HG03196 (cell line): ENCODE measurements around the gene EWSR1.
"Not testable (repeated sequence)": the region's sequence is repeated elsewhere in the genome, so short reads cannot be mapped to it uniquely, and the experiment has no call there.

Source experiments
- ATAC-seq: cut with Tn5 transposase; IDR thresholded peaks from one replicate; pipeline ENCODE4 v1.9.1; 2021; ENCODE audit not compliant: unreplicated experiment

The EWSR1 gene, protein sequence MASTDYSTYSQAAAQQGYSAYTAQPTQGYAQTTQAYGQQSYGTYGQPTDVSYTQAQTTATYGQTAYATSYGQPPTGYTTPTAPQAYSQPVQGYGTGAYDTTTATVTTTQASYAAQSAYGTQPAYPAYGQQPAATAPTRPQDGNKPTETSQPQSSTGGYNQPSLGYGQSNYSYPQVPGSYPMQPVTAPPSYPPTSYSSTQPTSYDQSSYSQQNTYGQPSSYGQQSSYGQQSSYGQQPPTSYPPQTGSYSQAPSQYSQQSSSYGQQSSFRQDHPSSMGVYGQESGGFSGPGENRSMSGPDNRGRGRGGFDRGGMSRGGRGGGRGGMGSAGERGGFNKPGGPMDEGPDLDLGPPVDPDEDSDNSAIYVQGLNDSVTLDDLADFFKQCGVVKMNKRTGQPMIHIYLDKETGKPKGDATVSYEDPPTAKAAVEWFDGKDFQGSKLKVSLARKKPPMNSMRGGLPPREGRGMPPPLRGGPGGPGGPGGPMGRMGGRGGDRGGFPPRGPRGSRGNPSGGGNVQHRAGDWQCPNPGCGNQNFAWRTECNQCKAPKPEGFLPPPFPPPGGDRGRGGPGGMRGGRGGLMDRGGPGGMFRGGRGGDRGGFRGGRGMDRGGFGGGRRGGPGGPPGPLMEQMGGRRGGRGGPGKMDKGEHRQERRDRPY

DNA sequence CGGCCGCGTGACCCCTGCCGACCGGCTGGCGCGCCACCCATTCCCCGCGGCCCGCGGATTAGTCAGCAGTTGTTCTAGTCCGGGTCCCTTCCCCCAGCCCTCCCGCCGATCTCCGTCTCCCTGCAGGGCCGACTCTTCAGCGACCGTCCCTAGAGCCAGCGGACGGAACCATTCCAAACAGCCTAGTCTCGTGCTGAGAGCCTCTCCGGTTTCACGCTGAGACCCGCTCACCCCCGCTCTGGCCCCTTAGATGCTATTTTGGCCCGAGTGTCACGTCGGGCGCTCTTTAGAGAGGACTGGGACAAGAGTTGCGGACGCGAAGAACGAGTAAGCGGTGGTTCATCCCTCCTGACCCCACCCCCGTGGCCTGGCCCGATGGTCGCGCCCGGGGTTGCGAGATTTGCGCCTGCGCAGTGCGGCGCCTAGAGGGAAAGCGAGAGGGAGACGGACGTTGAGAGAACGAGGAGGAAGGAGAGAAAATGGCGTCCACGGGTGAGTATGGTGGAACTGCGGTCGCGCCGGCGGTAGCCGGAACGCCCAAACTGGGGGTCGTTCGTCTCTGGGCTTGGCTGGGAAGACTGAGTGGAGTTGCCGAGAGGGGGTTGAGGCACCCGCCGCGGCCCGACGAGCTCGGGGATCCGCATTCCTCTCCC is at the start of gene EWSR1, which contains the start of gene RHBDD3:
TSS of gene EWSR1 (plus strand) at position 411 of the 653 bp plus-strand sequence. CDS start at position 480, 69 bp downstream.
TSS of gene RHBDD3 (minus strand) at position 124 of the 653 bp plus-strand sequence. CDS start 2,355 bp downstream, outside the sequence.
- peak; percentile 76 for ATAC-seq

DNA sequence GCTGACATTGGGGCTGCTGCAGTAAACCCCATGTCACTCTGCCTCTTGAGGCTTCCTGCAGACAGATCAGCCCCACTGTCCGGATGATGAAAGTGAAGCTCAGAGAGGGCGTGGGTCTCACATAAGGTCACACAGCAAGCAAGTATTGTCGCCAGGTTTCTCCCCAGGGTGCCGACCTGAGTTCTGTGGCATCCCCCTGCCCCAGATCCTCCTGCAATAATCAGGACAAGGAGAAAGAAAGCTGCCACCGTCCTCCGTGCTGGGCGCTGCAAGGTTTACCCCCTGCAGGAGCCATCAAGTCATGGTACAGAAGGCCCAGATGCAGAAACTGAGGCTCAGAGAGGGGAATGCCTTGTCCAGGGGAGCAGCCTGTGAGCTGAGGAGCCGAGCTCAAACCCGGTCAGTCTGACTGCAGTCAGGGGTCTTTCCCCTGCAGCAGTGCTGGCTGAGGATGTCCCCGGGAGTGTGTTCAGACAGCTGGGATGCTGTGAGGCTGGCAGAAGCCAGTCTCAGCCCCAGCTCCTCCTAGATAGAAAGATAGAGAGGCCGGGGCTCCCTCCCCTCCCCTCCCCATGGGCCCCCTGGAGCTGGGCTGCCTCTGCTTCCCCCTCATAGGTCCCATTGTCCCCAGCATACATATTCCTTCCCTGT is 49.2 kb upstream of the EWSR1 start:
- no peak for ATAC-seq

DNA sequence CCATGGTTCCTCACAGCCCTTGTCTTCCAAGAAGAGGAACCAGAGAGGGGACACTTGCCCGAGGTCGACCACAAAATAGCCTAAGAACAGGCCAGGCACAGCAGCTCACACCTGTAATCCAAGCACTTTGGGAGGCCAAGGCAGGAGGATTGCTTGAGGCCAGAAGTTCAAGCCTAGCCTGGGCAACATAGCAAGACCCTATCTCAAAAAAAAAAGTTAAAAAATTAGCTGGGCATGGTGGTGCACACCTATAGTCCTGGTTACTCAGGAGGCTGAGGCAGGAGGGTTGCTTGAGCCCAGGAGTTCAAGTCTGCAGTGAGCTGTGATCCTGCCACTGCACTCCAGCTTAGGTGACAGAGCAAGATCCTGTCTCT is 48.7 kb upstream of the EWSR1 start:
- not testable (repeated sequence) for ATAC-seq

DNA sequence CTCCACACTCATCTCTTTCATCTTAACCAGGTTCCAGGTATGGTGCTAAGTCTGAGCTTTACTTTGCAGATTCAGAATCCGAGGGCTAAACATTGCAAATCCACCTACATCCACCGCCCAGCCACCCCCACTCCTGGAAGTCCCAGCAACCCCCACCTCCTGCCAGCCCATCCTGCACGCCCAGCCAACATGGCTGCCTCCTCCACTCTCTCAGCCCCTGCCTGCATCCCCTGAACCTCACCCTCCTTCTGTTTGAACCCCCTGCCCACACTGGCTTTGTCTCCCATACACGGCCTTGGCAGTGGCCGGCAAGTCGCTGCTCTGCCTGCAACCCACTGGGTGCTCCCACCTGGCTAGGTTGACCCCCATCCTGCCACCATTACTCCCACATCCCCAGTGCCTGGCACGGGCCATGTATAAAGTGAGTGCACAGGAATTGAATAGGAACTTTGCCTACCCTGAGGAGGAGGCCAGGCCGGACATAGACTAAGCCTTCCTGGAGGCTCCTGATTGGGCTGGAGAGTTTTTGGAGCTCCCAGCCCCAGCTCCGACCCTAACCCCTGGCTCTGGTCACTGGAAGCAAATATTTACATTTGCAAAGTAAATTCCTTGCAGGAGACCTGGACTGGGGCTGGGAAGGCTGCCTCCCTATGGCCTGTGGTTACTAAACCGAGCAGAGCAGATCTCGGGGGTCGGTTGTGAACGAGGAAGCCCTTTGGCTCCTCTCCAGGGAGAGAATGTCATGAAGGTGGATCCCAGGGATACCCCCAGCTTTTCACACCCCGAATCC is 48.0 kb upstream of the EWSR1 start:
- ATAC-seq, result no peak

DNA sequence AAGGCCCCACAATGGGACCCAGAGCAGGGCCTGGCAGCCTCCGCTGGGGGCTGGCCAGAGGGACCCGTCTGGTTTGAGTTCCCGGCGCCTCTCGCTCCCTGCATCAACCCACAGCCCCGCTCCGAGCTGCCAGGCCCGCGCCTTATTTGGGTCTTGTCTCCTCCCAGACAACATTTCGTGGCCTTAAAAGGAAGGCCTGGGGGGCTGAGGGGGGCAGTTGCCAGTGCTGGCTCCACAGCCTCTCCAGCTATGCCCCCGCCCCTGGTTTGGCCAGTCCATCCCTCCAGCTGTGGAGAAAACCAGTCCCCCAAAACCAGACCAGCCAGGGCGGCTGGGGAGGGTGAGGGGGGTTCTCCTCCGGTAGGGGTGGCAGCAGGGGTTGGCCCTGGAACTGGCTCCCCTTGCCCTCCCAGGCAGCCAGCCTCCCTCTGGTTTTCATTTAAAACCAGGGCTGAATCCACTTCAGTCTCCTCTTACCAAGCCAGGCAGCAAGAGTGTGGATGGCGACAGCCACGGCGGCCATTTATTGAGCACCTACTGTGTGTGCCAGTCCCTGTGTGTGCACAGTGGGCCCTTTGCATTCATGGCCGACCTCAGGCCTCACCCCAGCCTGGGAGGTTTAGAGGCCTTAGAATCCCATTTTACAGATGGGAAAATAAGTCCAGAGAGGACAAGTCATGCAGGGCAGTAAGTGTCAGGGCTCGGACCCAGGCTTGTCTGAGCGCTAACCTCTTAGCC is 43.8 kb upstream of the EWSR1 start:
- ATAC-seq, result no peak

DNA sequence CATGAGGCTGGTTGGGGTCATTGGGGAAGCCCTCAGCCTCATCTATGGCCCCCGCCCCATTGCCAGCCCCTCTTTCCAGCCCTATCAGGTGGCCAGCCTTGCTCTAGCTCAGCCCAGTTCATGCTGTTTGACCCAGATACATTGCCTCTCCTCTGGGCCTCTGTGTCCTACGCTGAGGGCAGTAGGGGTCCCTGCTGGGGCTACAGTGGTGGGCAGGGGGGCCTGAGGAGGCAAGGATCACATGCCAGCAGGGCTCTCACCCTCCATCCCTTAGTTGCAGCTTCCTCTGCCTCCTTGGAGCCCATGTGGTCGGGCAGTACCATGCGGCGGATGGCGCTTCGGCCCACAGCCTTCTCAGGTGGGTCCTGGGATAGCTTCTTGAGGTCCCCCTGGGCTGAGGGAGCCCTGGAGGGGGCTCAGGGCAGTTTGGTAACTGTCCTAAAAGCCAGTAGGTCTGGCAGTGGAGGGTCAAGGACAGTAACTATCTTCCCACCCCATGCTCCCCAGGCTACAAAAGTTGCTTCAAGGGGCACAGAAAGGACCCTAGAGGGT is 43.1 kb upstream of the EWSR1 start:
- ATAC-seq, result no peak

DNA sequence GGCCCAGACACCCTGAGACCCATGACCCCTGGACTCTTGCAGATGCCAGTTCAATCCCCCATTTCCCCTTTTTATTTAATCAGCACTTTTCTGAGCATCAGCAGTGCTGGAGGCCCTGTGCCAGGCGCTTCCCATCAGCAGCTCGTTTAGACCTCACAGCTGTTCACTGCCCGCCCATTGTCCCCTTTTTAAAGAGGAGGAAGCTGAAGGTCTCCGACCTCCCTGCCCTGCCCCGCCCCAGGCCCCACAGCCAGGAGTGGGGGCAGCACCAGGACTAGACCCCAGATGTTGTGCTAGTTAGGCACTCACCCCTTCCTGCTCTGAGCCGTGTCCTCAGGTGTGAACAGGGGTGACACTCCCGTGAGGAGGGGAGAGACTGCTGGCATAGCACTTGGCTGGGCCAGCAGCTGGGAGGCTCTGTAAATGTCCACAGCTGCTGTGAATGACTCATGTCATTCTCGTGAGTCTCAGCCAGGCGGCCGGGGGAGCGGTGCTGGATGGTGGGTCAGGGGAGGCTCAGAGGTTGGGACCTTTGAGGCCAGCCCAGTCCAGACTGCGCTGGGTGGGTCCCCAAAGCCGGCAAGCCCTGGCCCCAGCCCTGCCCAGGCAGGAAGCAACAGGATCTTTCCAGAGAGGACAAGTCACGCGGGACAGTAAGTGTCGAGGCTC is 42.5 kb upstream of the EWSR1 start:
- no peak for ATAC-seq

DNA sequence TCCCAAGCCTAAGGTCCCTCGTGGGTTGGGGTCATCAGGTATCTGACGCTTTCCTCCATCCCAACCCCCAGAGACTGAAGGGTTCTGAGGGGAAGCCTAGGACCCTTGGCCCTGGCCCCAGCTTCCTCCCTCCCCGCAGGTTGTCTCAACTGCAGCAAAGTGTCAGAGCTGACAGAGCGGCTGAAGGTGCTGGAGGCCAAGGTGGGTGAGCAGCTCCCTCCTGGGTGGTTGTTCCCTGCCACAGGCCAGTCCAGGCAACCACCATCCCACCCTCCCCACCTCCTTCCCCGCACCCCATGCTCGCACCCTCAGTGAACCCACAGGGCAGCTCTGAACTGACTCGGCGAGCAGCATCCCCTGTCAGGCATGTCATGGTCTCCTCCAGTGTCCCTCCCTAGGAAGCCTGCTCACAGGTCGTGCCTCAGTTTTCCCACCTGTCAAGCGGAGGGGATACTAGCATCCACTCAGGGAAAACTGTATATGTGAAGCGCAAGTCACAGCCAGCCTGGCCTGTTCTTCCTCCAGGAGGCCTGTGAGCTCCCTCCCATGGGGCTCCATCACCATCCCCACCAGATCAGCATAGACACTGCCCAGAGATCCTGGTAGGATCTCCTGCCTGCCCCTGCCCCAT is 41.6 kb upstream of the EWSR1 start:
- ATAC-seq, result no peak

DNA sequence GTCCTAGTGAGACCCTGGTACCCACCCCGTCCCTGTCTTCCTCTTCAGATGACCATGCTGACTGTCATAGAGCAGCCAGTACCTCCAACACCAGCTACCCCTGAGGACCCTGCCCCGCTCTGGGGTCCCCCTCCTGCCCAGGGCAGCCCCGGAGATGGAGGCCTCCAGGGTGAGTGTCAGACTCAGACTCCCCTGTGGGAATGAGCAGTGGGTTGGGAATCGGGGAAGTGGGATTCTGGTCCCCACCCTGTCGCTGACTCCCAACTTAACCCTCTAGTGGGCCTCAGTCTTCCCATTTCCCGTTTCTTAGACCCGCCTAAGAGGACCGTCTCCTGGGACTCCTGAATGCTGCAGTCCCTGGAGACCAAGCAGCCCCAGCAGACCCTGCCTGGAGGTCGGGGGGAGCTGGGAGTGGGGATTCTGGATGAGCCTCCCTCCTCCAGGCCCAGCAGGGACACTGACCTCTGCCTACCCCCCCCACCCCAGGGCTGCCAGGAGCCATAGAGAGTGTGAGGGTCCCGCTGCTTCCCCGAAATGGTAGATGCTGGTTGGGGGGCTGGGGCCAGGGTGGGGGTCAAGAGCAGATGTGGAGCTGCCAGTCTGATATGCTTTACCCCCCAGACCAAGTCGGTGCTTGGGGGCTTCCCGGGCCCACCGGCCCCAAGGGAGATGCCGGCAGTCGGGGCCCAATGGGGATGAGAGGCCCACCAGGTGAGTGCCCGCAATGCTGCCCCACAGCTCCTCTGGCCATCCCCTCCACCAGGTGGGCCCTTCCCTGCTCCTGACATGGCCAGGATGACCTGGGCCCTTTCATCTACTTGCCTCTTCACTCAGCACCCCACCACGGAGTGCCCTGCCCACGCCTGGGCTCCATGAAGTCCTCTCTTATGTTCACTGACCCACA is 36.8 kb upstream of the EWSR1 start:
- ATAC-seq, result no peak

DNA sequence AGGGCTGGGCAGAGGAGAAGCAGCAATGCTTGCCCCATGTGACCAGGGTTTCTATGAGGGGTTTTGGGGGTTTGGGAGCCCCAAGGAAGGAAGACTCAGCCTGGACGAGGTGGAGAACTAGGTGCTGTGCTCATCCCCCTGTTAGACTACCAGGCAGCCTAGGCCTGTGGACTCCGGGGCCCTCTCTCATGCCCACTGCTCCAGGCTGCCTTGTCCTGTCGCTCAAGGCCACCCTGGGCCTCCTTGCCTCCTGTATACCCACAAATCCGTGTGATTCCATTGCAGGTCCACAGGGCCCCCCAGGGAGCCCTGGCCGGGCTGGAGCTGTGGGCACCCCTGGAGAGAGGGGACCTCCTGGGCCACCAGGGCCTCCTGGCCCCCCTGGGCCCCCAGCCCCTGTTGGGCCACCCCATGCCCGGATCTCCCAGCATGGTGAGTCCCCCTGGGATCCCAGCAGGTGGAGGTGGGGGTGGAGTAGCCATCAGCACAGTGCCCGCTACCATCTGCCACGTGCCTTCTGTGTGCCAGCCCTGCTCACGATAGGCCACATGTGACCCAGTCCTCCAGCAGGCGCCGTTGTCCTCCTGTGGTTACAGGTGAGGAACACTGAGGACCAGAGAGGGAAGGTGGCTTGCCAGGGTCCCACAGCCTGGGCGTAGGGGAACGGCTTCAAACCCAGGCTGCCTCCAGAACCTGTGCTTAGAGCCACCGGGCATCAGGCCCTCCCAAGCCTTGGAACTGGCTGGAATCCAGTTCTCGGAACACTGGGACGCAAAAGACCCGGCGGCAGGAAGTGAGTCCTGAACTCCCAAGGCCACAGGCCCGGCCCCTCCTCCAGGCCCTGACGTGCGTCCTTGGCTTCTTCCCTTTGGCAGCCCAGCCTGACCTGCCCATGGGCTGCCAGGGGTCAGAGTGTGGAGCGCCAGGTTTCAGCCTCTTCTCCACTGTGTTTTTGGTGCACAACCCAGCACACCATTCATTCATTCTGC is 35.8 kb upstream of the EWSR1 start:
- ATAC-seq, result no peak

DNA sequence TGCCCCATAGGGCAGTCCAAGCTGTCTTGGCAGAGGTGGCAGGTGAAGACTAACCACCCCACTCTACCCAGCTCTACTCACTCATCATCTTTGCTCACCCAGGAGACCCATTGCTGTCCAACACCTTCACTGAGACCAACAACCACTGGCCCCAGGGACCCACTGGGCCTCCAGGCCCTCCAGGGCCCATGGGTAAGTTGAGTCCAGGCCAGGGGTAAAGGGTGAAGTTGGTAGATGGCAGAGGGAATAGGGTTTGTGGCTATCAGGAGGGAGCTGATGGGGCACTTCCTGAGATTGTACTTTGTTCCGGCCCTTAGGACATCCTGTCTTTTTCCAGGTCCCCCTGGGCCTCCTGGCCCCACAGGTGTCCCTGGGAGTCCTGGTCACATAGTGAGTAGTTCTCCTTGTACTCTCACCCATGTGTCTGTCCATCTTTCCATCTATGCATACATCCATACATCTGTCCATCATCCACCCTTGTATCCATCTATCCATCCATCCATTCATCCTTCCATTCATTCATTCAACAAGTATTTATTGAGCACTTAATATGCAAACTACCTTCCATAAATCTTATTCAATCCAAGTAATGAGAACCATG is 34.7 kb upstream of the EWSR1 start:
- no peak for ATAC-seq

DNA sequence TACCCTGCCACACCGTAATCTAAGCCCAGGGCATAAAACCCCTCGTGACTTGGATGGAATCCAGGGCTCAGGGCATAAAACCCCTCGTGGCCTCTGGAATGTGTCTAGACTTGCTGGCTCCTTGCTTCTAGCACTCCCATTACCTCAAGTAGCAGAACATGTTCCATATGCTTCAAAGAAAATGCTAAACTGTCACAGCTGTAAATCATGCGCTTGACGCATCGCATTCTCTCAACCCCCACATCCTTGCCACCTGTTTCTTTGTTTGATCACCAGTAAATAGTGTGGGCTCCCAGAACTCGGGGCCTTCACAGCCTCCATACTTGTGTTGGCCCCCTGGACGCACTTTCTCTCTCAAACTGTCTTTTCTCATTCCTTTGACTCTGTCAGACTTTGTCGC is 27.6 kb upstream of the EWSR1 start:
- ATAC-seq, result not testable (repeated sequence)

DNA sequence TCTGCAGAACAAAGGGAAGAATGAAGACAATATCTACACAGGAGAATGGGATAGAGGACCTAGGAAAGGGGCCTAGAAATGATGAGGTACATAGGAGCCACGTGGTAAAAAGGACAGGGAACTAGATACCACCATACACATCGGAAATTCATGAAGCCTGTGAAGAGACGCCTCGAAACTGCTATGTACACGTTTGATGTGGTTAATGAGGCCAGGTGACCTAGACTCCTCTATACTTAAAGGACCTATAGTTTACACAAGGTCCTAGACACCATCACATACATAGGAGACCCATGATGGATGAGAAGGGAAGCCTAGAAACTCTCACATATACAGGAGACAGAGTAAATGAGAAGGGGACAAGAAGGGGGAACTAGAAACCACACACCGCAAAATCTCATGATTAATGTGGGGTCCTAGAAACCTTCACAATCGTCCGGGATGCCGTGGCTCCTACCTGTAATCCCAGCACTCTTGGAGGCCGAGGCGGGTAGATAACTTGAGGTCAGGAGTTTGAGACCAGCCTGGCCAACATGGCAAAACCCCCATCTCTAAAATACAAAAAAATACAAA is 24.1 kb upstream of the EWSR1 start:
- no peak for ATAC-seq

DNA sequence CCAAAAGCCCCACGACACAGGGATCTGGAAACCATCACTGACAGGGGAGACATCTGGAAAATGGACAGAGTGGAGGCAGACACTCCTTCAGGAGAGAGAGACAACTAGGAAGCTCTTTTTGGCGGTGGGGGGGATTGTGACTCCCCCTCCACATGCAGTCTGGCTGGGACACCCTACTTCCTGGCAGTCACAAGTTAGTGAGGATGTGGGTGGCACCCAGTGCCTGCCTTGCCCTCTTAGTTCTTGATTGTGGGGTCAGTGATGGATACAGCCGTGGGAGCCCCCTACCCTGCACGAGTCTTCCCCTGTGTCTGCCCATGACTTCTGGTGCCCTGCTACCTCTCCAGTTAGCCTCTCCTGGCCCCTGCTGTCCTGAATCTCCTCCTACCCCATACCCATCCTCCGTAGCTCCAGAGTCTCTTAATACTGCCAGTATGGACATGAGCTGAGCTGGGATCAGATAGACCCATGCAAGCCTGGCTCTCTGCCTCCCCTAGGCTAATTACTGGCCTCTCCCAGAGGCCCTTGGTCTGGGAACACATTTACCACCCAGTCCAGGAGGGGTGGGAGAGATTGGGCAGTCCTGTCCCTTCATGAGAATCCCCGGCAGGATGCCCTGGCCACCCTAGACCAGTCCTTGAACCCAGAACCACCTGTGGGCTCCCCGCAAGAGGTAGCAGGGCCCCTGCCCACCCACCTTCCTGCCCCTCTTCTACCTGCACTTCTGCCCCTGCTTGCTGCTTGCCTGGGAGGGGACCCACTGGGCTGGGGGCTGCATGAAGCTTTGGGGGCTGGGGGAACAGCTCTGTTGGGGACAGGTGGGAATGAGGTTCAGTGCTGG is 23.1 kb upstream of the EWSR1 start:
- no peak for ATAC-seq
